GM10847 (cell line): Measurements from ENCODE around the gene VSTM4.

Experiments
- POLR2A ChIP-seq: IDR thresholded peaks from 2 replicates; pipeline ENCODE4 v1.6.1; 2011; ENCODE audit not compliant: insufficient read length; ENCODE audit errors: extremely low read depth

The VSTM4 gene

DNA sequence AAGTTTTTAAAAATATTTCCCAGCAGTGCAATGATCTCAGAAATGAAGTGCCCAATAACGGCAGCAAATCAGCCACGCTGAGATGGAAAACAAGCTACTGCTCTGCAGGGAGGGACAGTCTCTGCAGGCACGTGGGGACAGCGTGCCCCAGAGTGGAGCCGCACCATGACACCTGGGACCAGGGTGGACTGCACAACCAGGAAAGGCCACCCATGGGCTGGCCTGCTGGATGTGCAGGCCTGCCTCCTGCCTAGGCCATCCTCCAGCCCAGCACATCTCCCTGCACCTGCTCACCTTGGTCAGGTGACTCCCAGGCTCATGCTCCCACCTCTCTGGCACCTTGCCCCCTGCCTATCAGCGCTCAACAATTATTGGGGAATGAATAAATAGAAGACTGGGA lies 80.4 kb downstream of the VSTM4 start:
- TF ChIP-seq POLR2A: no peak

DNA sequence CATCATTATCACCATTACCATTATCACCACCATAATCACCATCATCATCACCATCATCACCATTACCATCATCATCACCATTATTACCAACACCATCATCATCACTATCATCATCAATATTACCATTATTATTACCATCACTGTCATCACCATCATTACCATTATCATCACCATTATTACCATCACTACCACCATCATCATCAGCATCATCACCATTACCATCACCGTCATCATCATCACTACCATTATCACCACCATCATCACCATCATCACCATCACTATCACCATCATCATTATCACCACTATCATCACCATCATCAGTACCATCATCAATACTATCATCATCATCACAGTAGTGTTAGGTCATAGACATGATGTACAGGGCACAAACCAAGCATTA lies 81.4 kb downstream of the VSTM4 start:
- TF ChIP-seq POLR2A: no peak

DNA sequence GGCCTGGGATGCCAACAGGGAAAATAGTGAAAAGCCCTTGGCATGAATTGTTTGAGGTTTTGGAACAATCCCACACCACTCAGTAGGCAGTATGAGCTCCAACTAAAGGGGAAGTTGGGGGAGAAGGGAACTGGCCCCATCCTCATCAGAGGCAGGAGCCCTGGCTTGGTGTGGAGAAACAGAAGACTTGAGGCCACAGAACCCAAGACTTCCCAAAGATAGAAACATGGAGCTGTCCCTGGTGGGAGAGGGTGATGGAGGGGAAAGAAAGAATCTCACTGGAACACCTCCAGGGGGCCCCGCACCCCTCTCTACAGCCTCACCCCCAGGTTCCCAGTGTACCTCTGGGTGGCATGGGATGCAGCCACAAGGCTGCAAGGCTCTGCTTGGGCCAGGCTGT lies 85.7 kb downstream of the VSTM4 start:
- TF ChIP-seq POLR2A: no peak

DNA sequence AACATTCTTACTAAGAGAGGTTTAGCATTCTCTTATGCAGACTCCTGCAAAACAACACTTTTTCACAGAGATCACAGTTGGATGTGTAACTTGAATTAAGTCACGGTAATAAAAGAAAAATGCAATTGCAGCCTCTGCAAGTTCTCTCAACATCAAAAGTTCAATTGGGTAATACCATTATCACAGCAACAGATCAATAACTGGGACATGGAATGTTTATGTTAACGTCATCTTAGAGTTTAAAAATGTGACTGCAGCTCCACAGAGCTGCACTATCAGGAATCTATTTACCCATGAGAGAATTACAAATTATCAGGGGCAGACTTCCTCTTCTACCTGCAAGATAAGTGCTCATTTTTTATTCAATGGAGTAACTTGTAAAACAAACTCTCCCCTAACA lies 86.7 kb downstream of the VSTM4 start:
- TF ChIP-seq POLR2A: no peak

DNA sequence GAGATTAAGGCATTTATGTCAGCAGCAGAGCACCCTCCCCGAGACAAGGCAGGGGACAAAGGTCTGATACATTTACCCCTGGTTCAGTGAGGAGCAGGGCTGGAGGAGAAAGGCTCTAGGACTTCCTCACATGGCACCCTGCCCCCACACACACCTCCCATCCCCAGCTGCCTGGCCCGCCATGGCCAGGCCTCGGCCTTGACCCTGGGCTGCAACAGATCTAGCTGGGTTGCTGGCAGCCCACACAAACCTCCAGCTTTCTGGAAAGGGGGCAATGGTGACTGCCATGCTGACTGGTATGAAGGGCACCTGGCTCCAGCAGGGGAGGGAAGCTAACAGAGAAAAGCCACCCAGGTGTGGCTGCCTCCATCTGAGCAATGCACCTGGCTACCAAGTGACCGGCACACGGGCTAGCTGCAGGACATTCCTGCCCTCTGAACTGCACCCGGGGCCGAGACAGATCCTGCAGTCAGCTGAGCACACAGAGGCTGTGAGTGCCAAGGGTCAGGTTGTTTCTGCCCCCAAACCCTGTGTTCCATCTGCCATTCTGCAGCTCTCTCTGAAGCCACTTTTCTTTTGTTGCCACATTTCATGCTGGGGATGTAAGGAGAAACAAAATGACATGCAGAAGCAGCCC lies 89.9 kb downstream of the VSTM4 start:
- TF ChIP-seq POLR2A: no peak

DNA sequence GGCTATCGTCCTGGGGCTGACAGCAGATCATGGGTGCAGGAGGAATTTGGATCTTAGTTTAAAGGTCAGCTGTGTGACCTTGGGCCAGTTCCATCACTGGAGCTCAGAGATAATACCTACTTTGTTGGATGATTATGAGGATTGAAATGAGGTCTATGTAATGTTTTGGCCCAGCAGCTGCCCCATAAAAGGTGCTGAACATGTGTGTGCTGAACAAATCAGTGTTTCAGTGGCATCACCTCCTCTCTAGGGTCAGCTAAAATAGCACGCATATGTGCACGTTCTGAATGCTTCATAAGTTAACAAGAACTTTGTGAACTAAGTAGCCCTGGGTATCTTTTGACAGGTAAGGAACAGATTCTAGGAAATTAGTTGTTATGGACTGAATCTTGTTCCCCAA lies 90.8 kb downstream of the VSTM4 start:
- no peak for TF ChIP-seq POLR2A

DNA sequence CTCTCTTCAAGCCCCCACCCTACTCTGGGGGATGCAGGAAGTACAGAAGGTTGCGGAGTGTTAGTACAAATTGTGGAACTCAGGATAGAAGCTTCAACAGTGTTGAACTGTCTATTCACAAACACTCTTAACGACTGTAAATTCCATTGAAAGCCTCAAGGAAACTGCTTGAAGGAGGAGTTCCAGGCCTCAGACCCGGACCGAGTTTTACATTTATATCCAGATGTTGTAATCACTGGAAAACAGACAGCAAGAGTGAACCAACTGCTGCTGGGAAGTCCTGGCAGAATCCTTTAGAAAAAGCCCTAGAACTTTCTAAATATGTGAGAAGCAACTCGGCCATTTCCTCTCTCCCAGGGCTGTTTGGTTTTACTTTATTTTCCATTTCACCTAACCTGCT lies 91.6 kb downstream of the VSTM4 start:
- no peak for TF ChIP-seq POLR2A

DNA sequence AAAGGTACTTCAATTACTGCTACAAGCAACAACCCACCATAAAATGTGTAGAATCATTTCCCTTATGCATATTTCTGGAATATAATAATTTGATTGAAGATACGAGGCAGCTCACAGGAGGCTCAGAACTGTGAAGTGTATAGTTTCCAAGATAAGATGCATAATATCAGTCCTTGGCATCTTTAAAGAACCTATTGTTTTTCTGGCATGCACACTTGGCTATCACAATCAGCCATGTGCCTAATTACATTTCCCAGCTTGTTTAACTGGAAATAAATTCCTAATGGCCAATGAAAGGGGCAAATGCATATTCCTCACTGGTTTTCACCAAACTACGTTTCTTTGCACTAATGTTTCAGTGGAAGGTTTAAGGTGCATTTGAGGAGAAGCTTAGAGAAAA lies 92.3 kb downstream of the VSTM4 start:
- no peak for TF ChIP-seq POLR2A

DNA sequence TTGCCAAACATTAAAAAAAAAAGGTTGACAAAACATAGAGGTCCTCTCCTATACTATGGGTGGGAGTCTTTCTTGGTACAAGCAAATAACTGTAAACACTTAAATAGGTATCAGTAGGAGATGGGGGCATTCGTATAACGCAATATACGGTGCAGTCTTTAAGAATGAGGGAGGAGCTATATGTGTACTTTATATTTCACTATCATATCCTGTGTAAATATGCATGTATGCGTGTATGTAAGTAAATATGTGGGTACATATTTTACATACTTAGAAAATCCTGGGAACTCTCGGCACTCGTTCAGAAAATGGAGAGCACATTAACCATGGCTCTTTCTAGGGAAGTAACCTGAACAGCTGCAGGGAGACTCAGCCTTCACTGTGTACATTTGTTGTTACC lies 93.6 kb downstream of the VSTM4 start:
- TF ChIP-seq POLR2A: no peak

DNA sequence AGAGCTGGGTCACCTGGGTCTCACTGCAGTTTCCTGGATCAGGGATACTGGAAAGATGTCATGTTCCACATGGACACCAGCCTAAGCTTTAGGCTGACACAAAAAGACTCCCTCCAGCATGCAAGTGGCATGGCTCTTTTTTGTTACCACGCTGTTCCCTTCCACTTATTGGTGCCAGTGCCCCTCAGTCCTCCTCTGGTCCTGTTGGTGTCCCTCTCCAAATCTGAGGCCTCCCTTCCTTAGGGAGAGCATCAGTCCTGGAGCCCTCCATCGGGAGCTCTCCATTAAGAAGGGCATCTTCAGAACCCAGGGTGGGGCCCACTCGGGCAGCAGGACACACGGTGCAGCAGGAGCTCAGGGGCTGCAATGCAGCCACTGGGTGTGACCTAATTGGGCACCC lies 99.6 kb downstream of the VSTM4 start:
- no peak for TF ChIP-seq POLR2A

DNA sequence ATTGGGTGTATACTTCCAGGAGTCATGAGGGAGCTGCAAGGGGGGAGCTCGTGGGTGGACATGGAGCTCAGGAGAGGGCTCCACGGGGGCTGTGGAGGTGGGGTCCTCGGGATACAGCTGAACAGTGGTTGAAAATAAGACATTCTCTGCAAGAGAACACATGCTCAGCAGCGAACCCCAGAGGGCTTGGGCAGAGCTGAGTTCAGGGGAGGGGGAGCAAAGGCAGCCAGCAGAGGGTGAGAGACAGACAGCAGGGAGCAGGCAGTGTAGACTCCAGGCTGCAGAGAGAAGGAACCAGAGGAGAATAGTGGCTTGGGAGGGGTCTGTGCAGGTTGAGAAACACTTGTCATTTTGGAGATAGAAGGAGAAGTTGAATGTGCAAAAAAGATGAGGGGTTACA lies 102.7 kb downstream of the VSTM4 start:
- TF ChIP-seq POLR2A: no peak

DNA sequence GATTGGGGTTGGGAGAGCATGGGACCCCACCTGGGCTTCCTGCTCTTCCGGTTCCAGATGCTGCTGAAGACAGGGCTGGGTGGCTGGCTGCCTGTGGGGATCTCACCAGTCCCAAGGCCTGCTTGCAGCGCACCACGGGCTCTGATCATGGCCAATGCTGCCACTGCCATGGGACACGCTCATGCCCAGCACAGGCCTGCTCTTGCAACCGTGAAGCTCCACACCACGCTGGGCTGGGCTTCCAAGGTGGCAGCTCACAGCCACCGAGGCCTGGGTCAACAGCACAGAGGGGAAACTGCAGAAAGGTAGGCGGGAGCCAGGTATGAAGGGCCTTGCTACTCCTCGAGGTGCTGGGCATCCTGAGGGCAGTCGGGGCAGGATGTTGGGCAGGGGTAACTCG lies 103.6 kb downstream of the VSTM4 start:
- no peak for TF ChIP-seq POLR2A

DNA sequence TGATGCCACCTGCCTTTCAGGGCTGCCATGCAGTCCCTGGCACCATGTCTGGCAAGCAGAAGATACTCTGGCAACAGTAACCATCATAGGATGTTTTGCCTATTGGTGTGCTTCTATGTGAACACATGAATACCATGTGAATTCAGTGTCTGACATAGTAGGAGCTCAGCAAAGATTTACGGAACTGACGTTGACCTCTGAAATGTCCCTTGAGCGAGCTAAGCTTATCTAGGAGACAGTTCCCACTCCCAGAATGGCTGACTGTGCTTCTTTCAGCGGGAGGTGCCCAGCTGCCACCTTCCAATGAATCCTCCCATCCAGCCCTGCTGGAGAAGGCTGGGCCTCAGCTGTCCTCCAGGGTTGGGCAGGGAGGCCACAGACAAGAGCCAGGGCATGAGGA lies 104.5 kb downstream of the VSTM4 start:
- no peak for TF ChIP-seq POLR2A

DNA sequence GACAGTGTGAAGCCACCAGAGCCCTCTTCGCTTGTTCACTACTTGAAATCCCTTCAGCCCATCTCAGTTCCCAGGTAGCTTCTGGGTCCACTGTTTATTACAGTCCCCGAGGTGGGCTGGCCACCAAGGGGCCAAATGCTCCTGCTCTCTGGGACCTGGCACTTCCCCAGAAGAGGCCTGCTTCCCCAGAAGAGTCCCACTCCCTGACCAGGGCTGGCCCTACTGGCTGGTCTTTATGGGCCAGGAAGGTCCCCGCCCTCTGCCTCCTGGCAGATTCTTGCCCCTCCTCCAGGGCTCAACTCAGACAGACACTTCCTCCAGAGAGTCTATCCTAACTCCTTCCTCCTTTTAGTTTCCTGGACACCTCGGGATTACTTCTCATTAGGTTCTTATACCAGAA lies 105.0 kb downstream of the VSTM4 start:
- no peak for TF ChIP-seq POLR2A

DNA sequence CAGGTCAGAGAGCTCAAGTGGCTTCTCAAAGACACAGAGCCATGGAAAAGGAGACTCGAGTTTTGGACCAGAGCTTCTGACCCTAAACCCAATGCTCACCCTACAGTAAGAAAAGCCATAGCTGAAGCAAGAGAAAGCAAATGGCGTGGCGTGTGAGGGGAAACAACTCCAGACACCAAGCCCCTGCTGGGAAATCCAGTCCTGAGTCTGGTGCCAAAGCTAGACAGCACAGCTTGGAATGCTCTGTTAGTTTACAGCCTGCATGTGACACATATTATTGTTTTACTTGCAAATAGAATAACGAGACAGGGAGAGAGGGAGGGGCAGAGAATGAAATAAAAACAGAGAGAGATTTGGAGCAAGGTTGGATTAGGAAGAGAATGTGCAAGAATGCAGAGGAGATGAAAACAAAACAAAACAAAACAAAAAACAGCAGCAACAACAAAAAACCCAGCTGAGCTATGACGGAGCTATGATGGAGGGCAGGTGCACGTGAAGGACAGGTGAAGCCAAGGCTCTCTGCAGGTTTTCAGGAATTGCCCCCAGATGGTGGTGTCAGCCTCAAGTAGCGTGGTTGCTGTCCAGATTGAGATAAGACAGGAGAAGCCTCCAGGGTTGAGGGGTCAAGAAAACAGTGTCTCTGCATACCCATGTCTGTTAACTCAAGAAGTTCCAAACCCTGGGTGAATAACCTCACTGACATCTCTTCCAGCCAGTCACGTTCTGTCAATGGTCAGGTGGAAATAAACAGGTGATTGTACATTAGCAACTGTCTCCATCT lies 105.9 kb downstream of the VSTM4 start:
- no peak for TF ChIP-seq POLR2A

DNA sequence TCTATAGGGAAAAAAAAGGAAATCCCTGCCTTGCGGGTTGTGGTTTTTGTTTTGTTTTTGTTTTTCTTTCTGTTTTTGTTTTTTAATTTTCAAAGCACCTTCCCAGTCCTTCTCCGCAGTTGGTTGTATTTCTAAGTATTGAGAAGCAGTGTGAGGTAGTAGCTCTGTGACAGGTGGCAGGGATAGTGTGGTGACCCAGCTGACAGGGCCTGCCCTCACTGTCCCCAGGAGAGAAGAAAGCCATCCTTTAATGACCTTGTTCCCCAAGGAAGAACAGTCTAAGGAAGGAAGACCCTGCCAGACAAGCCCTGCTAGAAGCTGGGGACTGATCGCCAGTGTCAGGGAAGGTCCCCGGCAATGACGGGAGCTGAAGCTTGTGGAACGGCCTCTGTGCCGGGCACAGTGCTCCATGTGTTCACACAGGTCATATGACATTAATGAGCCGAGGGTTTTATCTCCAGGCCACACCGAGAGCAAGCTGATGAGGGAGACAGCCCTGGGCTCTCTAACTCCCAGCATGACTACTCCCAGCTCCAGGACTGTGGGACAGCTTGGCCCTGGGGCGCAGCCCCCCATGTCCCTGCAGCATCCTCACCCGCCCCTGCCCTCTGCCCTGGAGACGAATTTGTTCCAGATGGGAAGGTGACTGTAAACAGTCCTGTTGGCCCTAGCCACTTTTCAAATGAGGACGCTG lies 106.7 kb downstream of the VSTM4 start:
- TF ChIP-seq POLR2A: no peak
